ENCODE data around the gene MRPL47.

MRPL47 gene

DNA sequence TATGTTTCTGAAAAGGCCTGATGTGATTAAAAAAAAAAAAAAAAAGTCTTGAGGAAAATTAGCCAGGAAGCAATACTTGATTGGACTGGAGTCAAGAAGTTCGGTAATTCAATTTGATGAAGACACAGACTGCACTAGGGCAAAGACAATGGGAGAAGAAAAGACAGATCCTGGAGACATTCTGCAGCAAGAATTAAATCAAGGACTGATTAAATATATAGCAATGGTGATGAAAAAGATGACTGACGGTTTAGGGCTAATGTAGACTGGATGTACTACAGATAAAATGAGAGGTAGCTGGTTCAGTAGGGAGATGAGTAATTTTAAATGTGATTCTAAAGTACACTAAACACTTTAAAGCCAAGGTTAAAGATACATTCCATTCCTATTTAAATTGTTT lies 13.8 kb downstream of the MRPL47 start:
- DNase-seq (ENCODE audit: low spot score) = no peak

DNA sequence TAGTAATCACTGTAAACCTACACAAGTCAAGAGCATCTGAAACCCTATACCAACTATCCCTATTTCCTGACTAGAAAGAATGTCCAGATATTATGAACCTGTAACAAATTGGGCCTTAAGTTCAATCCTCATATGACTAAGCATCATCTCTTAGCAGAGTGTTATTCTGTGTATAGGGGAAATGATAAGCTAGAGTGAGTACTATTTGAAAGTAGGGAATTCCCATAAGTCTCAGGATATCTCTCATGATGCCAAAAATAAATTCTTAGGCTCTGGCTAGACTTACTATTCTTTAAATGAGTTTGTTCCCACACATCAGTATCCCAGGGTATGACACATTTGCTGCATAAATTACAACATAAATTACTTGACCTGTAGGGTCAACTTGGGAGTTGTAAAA lies 15.3 kb downstream of the MRPL47 start:
- DNase-seq (ENCODE audit: low spot score) = no peak

DNA sequence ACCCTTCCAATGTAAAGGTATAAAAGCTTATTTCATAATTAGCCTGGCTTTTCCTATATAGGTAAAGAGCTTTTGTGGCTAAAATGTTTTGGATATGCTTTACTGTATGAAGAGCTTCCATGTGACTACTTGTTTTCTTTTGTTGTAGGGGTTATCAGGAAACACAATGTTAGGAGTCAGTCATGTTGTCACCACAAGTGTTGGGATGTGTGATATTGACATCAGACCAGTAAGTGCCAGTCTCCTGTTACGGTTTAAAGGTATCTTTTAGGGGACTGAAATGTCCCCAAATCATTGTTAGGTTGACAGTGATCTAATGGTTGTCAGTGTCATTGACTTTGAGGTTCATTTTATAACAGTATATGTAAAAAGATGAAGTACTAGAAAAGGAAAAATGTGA lies 23.4 kb downstream of the MRPL47 start:
- no peak for DNase-seq (ENCODE audit: low spot score)

DNA sequence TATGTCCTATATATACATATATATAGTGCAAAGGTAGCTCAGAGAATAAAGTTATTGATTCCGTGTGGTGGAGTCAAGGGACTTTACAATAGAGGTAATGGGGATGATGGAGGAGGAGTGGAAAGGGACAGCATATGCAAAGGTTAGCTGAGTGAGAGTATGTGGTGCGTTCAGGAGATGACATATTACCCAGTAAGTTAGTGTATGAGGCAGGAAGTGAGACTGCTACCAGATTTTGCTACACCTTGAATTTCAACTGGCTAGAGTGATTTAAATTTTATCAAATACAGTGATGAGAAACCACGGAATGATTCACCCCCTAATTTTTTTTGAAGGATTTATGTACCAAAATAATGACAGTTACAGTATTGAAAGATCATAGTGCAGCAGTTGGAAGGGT lies 38.9 kb downstream of the MRPL47 start:
- no peak for DNase-seq (ENCODE audit: low spot score)

DNA sequence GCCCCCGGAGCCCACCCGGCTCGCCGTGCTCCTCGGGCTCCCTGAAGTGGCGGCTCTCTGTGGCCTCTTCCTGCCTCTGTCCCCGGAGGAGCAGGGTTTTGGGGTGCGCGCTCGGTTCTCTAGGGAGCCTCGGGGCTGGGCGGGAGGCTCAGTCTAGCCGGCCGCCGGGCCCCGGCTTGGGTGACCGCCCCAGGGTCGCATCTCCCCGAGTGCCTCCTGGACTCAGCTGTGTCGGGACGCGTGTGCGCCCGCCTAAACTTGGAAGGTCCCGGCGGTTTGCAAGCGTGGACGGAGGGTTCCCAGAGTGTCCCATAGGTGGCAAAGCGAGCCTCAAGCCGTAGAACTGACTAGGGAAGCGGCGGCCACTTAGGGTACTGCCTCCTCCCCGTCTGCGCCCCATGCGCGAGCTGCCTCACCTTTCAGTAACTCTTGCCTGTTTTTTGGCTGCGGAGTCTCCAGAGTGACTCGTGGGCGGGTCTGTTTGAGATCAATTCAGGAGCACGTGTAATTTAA lies 41.1 kb downstream of the MRPL47 start:
- DNase-seq (ENCODE audit: low spot score) = peak; percentile 83

- peak; percentile 100 for DNase-seq (ENCODE audit: low spot score)
Measured at GRCh38 chr3:179562591-179563270, 41.7 kb downstream of the MRPL47 start, which contains the start of gene ACTL6A. Gene ACTL6A, plus strand, starts transcription at chr3:179562926. Its CDS starts 167 bp downstream, at chr3:179563093.

GRCh38 chr3:179560791-179561190 lies 43.6 kb downstream of the MRPL47 start:
- no peak for DNase-seq (ENCODE audit: low spot score)

GRCh38 chr3:179558742-179559364 lies 45.6 kb downstream of the MRPL47 start:
- DNase-seq (ENCODE audit: low spot score) = peak; percentile 72

GRCh38 chr3:179551349-179552105 lies 52.9 kb downstream of the MRPL47 start:
- no peak for DNase-seq (ENCODE audit: low spot score)

DNA sequence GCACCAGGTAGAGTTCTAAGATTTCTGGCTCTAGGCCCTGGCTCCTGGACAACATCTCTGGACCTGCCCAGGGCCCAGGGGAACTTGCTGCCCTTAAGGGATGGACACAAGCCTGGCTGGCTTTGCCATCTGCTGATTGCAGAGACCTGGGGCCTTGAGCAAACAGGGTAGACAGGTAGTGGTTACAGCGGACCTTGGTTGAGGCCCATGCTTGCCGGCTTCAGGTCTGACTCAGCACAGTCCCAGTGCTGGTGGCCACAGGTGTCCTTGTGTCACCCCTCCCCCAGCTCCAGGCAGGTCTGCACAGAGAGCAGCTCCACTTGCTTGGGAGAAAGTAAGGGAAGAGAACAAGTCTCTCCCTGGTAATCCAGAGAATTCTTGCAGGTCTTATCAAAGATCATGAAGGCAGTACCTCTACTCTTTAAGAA lies 57.6 kb downstream of the MRPL47 start:
- DNase-seq (ENCODE audit: low spot score) = no peak

GRCh38 chr3:179544981-179545645 lies 59.3 kb downstream of the MRPL47 start:
- peak; percentile 43 for DNase-seq (ENCODE audit: low spot score)

DNA sequence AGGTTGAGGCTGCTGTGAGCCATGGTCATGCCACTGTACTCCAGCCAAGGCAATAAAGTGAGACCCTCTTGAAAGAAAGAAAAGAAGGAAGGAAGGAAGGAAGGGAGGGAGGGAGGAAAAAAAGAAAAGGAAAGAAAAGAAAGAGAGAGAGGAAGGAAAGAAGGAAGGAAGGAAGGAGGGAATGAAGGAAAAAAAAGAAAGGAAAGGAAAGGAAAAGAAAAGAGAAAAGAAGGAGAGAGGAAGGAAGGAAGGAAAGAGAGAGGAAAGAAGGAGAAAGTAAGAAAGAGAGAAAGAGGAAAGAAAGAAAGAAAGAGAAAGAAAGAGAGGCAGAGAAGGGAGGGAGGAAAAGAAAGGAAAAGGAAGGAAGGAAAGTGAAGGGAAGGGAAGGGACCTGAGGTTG lies 62.1 kb downstream of the MRPL47 start:
- no peak for DNase-seq (ENCODE audit: low spot score)

DNA sequence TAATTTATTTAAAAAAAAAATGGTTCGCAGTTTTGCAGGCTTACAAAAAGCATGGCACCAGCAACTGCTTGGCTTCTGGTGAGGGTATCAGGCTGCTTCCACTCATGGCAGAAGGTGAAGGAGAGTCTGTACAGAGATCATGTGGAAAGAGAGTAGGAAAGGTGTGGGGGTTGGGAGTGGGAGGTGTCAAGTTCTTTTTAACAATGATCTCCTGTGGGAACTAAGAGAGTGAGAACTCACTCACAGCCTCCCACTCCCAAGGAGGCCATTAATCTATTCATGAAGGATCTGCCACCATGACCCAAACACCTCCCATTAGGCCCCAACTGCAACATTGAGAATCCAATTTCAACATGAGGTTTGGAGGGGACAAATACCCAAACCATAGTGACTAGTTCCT lies 62.8 kb downstream of the MRPL47 start:
- DNase-seq (ENCODE audit: low spot score) = no peak

GRCh38 chr3:179541094-179541493 lies 63.3 kb downstream of the MRPL47 start:
- DNase-seq (ENCODE audit: low spot score) = no peak
